Astrocyte (in vitro differentiated cells and primary cell): ENCODE data around the gene SMOC2.

ENCODE experiments used
- CTCF ChIP-seq: IDR thresholded peaks from 2 replicates; pipeline ENCODE4 v1.5.1; 2011; ENCODE audit warnings: low read depth, mild to moderate bottlenecking, inconsistent platforms, low read length, moderate library complexity; ENCODE audit not compliant: insufficient read depth
- EZH2 ChIP-seq: IDR thresholded peaks from 2 replicates; pipeline ENCODE4 v1.6.1; 2012; ENCODE audit warnings: mild to moderate bottlenecking, low read length, inconsistent platforms; ENCODE audit not compliant: insufficient read depth

- no peak for TF ChIP-seq CTCF
- TF ChIP-seq EZH2 = no peak
These were observed 15.0 kb downstream of the SMOC2 start for GRCh38 chr6:168455847-168456530.
